OCI-LY7 (cell line): ENCODE data around the gene GSKIP.

Experiments
- EZH2phosphoT487 ChIP-seq: fragments of 200-600 bp; sonication (generic); IDR thresholded peaks from 2 replicates; pipeline ENCODE4 v1.6.1; 2018; ENCODE audit warnings: low read depth, borderline replicate concordance, mild to moderate bottlenecking, mixed run types, antibody characterized with exemption, low read length, moderate library complexity, mixed read lengths
- TF ChIP-seq, protein P1 (sequence below): fragments of 200-600 bp; sonication (generic); conservative IDR thresholded peaks from 2 replicates; pipeline ENCODE4 v1.5.1; 2014; ENCODE audit warnings: mild to moderate bottlenecking, antibody characterized with exemption, low read length, moderate library complexity, mixed read lengths

DNA sequence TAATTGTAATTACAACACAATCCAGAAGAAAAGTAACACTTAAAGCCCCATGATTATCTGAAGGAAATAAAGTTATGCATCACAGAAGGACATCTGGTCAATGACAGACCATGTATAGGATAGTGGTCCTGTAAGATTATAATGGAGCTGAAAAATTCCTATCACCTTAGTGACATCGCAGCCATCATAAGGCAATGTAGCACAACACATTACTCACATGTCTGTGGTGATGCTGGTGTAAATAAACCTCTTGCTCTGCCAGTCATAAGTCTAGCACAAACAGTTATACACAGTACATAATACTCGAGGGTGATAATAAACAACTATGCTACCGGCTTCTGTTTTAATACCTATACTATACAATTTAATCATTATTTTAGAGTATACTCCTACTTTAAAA, 11.3 kb upstream of the GSKIP start:
- no peak for TF ChIP-seq EZH2phosphoT487
- TF ChIP-seq, protein P1, sequence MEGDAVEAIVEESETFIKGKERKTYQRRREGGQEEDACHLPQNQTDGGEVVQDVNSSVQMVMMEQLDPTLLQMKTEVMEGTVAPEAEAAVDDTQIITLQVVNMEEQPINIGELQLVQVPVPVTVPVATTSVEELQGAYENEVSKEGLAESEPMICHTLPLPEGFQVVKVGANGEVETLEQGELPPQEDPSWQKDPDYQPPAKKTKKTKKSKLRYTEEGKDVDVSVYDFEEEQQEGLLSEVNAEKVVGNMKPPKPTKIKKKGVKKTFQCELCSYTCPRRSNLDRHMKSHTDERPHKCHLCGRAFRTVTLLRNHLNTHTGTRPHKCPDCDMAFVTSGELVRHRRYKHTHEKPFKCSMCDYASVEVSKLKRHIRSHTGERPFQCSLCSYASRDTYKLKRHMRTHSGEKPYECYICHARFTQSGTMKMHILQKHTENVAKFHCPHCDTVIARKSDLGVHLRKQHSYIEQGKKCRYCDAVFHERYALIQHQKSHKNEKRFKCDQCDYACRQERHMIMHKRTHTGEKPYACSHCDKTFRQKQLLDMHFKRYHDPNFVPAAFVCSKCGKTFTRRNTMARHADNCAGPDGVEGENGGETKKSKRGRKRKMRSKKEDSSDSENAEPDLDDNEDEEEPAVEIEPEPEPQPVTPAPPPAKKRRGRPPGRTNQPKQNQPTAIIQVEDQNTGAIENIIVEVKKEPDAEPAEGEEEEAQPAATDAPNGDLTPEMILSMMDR, result no peak
